Fibroblast of skin of right biceps (primary cell): Measurements from ENCODE around the gene CLEC5A.
"Not testable (repeated sequence)": the region's sequence is repeated elsewhere in the genome, so short reads cannot be mapped to it uniquely, and the experiment has no call there.

Source experiments
- DNase-seq: peaks from one replicate; pipeline ENCODE4 v3.0.0-alpha.2; 2013

Gene CLEC5A

DNA sequence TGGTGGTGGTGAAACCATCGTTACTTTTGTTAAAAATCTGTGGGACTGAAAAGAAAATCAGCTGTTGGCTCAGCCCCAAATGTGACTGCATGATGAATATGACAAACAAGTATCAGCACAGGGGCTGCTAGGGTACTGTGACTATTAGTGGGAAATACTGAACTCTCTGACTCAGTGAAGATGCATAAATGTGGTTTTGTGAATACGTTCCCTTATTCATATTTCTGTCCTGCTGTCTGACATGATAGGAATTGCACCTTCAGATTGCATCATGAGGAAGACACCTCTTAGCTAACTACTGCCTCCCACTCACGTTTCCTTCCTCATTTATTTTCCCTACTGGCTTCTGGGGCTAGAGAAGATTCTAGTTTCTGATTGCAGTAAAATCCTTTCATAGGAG lies 1.4 kb downstream of the CLEC5A start:
- peak; percentile 22 for DNase-seq

DNA sequence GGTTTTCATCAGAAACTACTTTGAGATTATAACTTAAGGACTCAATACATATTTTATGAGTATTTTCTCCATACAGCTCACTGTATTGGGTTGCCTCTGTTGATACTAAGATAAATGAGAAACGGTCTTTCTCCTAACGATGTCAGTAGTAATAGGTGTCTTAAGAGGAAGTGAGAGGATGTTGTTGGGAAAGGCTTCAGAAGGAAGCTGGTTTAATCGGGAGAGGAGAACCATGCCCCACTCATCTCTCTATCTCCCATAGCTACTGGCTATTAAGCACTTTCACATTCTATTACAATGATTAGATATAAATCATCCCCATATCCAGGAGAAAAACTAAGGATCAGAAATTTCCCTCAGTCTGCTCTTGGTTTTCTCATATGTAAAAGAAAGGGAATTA lies 2.0 kb downstream of the CLEC5A start:
- no peak for DNase-seq

DNA sequence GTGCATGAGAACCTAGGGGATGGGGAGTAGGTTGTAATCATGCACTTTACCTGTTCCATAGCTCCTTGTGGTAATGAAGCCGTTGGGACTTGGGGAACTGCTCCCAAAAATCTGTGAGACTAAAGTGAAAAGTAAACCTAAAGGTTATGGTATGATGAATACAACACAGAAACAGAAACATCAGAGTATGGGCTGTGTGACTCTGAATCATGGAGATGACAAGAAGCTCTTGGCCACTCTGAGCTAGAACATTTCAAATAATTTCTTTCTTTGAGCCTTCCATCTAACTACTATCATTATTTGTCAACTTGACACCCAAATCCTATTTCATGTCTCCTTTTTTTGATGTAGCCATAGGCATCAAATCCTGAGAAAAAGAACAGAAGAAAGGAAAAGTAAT lies 2.9 kb downstream of the CLEC5A start:
- DNase-seq: no peak

DNA sequence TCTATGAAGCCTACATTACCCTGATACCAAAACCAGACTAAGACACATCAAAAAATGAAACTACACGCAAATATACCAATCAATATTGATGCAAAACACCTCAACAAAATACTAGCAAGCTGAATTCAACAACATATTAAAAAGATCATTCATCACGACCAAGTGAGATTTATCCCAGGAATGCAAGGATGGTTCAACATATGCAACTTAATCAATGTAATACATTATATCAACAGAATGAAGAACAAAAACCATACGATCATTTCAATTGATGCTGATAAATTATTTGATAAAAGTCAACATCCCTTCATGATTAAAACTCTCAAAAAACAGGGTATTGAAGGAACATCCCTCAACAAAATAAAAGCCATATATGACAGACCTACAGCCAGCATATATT lies 5.7 kb downstream of the CLEC5A start:
- no peak for DNase-seq

DNA sequence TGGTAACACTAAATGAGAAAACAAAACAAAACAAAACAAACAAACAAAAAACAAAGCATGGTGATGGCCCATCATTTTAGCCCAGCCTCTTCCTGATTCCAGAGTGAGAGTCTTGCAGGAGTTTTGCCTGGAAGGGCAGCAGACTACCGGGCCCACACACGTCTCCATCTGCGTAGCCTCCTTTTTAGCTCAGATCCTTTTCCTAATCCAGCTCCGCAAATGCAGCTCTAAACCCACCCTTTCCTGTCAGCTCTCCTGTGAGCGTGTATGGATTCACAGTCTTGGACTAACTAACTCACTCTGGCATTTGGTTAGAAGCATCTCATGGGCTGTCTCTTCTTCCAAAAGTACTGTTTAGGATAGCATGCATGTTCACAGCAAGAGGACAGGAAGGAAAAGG lies 16.6 kb downstream of the CLEC5A start:
- DNase-seq: no peak

DNA sequence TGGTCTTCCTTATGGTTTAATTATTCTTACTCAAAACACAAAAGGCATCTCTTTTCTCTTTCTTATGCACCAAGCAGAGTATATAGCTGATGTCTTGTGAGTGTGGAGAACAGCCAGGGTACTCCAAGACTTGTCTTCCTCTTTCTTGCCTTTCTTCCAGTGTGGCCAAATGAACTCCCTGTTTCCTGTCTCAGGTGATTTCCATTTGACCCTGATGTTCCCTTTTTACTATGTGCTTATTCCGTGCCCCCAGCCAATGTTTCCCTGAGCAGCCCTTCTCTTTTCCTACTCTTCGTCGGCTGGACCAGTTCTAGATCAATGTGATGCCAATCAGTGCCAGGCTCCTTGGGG lies 18.0 kb downstream of the CLEC5A start:
- DNase-seq: no peak

DNA sequence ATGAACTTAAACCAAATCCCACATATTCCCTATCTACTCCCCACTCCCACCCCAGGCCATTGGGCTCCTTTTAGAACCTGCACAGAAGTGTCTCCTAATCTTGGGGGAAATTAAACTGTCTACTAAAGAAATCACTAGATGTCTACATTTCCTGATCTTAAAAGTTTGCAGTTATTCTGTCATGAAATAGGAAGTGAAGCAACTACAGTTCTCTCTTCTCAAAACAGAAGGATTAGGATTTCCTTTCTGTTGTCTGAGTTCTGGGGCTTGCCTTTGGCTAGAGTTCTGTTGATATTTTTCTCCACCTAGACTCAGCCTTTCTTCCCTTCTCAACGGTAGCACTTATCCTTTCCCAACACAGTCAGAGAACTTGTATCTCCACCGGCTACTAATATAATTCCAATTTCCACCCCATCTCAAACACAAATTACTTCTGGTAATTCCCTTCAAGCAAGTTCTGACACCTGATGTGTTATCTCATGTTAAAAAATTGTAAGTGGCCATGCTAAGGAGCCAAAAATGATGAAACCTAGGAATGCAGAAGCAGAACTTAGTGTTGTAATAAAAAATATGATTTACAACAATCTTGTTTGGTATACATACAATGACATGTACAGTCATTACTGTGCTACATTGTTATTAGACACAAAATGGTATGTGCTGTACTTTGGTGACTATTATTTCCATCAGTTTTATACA lies 18.5 kb downstream of the CLEC5A start:
- no peak for DNase-seq

DNA sequence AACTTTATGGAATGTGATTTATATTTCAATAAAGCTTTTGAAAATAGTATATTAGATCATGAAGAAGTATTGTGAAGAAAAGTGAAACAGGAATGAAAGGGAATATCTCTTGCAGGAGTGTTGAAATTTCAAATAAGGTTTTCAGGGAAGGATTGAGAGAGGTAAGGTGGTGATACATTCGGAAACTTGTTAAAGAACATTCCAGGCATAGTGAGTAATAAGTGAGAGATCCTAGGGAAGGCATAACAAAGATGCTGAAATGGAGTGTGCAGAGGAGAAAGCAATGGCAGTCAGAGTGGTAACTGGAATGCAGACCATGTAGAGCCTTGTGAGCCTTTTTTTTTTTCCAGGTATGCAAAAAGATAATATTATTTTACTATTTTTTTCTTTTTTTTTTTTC lies 26.5 kb downstream of the CLEC5A start:
- no peak for DNase-seq

DNA sequence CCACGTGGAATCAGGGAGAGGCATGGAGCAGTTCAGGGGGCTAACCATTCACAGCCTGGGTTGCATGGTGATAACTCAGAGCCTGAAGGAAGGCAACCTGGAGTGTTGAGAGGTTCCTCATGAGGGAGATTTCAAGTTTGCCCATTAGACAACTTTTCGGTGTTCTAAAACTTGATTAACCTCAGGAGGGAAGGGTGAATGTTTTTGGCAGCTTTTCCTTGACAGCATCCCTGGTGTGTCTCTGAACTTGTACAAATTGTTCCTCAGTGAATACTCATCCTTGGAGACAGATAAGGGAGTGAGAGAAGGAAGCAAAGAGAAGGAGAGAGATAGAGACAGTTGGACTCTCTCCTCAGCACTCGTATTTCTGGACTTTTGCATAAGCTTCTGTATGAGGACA lies 30.7 kb downstream of the CLEC5A start, which contains the start of gene OR9A4:
OR9A4 (plus strand) TSS at position 301 of the 400 bp plus-strand sequence. CDS start 2,477 bp downstream, outside the sequence.
- no peak for DNase-seq

DNA sequence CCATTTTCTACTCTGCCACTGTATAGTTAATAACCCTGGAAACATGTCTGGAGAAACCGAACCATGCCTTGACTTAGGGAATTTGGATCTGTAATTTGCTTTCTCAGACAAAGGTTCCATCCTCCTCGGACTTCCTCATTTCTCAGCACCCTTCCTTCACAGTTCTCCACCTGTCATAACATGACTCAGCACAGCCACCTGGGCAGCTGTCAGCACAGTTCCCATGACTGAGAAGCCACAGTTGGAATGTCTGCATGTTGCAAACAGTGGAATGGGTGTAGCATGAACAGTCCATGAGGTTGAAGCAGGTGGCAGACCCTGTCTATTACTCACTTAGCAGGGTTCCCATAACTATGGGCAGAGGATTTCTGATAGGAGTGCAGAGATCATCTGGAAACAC lies 31.2 kb downstream of the CLEC5A start:
- DNase-seq: no peak

DNA sequence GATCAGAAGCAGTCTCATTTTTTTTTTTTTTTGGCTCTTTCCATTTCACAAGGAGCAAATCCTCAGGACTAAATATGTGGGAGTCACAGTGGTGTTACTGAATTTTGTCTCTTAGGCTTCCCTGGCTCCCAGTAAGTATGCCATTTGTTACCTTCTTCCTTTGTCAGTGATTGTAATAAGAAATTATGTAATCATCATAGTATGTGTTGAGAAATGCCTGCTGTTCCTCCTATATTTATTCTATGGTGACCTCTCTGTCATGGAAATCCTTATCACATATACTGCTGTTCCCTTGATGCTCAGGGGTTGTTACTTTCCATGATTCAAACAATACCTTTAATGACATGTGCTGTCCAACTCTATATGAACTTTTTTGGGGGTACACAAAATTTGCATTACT lies 35.4 kb downstream of the CLEC5A start:
- no peak for DNase-seq

DNA sequence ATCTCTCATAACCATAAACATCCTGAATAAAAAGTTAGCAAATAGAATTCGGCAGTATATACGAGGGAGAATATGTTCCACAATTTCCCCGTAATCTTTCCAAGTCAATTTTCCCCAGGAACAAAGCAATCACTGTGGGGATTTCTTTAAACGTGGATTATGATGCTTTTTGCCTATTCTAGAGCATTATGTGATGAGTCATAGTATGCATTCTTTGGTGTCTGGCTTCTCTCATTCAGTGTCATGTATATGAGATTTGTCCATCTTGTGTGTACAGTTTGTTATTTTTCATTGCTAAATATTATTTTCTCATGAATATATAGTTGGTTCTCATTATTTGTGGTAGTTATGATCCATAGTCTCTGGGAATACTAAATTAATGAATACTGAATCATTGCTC lies 40.5 kb downstream of the CLEC5A start:
- no peak for DNase-seq

DNA sequence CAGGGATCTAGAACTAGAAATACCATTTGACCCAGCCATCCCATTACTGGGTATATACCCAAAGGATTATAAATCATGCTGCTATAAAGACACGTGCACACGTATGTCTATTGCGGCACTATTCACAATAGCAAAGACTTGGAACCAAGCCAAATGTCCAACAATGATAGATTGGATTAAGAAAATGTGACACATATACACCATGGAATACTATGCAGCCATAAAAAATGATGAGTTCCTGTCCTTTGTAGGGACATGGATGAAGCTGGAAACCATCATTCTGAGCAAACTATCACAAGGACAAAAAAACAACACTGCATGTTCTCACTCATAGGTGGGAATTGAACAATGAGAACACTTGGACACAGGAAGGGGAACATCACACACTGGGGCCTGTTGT lies 47.4 kb downstream of the CLEC5A start:
- DNase-seq: not testable (repeated sequence)

DNA sequence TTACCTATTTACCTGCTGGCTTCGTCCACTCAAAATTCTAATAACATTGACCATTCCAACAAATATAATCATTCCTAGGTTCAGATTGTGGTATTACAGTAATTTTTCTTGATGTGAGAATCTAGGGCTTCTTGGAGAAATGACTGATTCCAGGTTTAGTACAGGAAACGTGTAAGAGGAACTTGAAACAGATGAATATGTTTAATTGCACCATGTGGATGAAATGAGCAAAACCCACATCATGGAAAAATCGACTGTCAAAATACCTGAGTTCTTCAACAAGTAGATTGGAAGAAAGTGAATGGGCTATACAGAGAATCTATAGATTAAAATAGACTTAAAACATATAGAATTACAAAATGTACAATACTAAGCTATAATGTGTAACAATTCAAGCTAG lies 55.4 kb downstream of the CLEC5A start:
- DNase-seq: no peak

DNA sequence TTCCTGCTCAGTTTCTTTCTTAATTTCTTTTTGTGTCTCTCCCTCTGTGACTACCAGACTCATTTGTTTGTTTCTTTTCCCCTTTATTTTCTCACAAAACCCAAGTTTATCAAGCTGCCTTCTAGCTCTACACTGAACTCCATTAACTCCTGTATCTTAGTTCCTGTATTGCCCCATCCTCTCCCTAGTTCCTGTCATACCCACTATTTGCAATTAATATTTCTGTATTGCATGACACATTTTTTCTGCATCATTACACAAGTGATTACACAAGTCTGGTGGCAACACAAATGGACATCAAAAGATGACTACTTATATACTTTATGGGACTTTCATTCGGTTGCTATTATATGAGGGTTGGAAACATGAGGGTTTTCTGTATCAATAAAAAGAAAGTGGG lies 57.5 kb downstream of the CLEC5A start:
- no peak for DNase-seq

DNA sequence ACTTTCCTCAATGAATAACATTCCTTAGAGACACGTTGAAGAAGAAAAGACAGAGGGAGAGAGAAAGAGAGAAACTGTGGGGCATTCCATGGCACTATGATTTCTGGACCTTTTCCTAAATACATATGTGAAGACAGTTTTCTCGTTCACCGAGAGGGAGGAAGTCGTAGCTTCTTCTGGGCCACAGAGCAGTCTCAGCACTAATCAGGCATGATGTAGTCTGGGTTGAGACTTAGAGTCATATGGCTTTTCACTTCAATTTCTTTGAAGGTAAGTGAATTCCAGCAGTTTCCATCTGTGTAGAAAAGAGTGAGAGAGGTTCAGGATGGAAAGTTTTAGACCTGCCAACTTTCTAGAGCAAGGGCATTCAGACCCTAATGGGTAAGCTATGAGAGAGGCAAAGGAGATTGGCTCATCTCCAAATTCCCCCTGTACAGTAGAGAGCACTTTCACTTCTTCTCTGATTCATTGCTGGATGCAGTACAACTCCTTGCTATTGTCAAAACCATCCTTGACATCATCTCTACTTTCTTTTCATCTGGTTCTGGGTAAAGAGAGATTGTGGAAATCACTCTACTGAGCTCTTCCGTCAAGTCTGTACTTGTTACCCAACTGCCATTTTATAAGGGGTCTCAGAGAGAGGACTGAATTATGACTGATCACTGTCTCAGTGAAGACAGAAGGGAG lies 62.1 kb downstream of the CLEC5A start:
- DNase-seq: no peak

DNA sequence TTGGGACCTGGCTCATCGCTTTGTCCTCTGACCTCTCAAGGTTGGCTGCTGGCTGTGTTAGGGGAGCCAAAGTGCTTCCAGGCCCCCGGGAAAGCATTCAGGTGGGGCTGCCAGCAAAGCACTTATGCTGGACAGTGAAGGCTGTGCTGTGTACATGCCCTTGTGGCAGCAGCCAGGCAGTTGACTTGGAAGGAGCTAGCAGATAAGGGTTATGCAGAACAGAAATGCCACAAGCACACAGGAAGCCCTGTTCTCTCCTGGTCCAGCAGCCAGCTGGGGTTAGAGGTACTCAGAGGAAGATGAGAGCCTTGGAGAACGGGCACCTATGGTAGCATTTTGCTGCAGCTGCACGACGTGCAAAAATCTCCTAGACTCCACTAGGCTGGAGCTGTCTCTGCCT lies 65.8 kb downstream of the CLEC5A start:
- DNase-seq: no peak

DNA sequence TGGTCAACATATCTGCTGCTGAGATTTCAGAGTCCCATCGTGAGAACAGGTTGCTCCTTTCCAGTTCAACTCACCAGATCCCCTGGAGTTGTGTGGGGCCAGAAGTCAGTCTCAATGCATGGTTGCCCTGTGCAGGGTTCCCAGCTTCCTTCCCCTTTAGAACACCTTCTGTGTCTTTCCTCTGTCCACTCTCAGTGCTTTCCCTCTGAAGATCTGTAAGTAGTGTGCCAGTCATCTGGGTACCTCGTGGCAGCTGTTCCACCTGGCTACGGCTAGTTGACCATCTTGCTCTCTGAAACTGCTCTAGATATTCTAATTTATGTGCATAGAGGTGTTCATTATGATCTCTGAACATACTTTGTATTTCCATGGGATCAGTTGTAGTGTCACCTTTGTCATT lies 69.4 kb downstream of the CLEC5A start:
- DNase-seq: no peak
